Activated naive CD8-positive, alpha-beta T cell treated with anti-CD3 and anti-CD28 coated beads, Interleukin-2, amount 50 U/mL, for 16 hours (primary cell): ENCODE results near the gene ERF.

Experiments
- DNase-seq: peaks from one replicate; pipeline ENCODE4 v3.0.0-alpha.2; 2020; ENCODE audit warnings: low read depth, low spot score

The ERF gene

DNA sequence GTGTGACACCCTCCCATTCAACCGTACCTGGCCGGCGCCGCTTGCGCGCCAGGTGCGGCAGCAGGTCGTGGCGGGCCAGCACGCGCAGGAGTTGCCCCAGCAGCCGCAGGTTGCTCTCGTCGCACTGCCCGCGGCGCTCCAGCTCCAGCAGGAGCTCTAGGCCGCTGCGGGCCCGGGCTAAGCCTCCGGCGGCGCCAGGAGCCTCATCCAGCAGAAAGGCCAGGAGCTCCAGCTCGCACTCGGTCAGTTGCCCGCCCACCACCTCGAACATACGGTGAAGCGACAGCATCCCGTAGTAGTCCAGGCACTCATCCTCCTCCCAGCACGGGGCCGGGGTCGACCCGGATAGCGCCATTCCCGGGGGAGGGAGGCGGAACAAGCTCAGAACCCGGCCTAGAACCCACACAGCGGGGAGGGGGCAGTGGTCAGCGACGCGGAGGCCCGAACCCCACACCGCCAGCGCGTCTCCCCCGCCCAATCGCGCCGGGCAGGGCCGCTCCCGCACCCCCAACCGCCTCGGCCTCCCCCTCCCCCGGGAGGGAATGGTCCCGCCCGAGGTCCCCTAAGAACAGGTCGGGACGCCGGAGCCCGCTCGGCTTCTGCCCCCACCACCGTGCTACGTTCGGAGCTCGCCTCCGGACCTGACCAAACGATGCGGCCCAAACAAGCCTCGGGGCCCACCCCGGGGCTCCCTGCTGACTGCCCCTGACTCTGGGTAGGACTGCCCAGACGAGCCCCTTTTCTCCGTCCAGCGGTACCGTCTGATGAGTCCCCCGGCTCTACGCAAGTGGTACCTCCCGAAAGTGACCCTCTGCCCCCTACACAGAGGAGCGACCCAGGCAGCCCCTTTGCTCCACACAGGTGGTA lies 38.0 kb downstream of the ERF start:
- DNase-seq: no peak

DNA sequence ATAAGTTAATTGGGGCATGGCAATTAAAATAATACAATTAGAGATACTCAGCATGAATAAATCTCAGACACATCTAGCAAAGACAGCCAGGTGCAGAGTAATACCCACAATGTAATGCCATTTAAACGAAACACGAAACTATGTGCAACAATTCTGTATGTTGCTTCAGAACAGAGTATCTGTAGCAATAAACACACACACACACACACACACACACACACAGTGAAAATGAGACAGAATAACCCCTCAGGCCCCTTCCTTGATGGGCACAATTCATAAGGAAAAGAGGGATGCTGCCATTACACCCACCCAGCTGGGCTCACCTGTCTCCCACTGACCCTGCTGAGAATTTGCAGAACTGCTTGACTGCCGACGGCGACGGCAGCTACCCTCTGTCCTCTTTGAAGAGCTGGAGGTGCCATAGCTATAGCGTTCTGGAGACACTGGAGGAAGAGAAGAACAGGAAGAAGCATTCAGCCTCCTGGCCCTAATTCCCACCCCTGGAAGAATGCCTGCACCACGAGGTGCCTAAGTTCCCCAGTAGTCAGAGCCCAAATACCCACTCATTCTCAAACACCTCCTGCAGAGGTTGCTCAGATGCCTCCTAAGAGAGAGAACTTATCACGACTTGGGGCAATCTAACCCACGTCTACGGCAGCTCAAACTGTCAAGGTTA lies 40.0 kb downstream of the ERF start:
- DNase-seq: no peak

- no peak for DNase-seq
Observed at GRCh38 chr19:42212886-42213285, 42.0 kb downstream of the ERF start.

- no peak for DNase-seq
Observed at GRCh38 chr19:42208612-42209011, 46.3 kb downstream of the ERF start.

DNA sequence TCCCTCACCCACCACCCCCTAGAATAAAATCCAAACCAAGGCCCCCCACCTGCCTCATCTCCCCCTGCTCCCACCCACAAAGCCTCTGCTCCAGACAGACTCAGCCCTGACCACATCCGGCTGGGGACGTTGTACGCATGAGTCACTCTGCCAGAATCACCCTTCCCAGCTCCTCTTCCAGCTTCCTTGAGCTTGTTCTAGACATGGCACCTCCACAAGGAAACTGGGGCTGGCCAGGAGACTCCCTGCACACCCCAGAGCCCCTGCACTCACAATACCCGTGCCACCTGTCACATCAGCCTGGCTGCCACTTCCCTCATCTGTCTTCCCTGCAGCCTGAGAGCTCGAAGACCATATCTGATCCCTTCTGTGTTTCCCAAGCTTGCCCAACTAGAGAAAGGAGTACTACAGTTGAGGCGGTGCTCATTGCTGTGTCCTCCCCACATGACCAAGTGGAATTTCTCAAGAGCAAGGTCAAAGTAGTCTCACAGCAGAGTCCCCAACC lies 47.1 kb downstream of the ERF start:
- no peak for DNase-seq

GRCh38 chr19:42206871-42207755 lies 47.8 kb downstream of the ERF start:
- no peak for DNase-seq

- no peak for DNase-seq
Observed at GRCh38 chr19:42204664-42205063, 50.3 kb downstream of the ERF start.

DNA sequence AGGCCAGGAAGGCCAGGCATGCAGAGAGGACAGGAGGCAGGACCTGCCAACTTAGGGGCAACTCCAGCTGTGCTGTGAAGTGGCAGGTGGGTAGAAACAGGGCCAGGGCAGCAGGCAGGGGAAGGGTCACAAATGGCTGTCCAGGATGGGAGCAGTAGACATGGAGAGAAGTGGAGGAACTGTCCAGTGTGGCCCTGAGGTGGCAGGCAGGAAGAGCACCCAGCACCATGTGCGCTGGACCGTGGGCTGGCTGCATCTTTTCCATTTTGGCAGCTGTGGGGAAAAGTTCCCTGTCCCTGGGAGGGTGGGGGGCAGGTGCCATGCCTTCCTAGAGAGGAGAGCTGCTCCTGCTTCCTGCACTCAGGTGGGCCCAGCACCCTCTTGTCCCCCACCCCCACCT lies 51.2 kb downstream of the ERF start:
- DNase-seq: no peak

DNA sequence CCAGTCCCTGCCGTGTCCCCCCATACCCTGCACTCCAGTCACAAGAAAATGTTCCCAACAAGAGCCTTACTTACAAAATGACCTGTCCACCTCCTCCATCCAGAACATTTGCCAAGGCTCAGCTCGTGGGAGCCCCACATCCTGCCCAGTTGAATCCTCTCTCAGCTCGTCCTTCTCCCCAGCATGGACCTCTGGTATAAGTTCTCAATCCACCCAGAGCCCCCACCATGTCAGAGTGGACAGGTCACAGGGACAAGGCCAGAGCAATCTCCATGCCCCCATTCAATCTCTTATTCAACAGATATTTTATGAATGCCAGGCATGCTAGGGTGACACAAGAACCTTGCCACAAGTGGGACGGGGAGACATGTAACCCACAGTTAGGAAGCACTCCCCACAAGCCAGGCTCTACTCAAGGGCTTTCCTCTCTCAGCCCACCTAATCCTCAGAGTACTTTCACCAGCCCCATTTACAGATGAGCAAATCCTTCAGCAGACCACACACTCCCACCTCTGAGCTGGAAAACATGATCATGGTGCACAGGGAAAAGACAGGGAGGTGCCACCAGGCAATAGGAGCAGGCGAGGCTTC lies 52.5 kb downstream of the ERF start:
- no peak for DNase-seq

DNA sequence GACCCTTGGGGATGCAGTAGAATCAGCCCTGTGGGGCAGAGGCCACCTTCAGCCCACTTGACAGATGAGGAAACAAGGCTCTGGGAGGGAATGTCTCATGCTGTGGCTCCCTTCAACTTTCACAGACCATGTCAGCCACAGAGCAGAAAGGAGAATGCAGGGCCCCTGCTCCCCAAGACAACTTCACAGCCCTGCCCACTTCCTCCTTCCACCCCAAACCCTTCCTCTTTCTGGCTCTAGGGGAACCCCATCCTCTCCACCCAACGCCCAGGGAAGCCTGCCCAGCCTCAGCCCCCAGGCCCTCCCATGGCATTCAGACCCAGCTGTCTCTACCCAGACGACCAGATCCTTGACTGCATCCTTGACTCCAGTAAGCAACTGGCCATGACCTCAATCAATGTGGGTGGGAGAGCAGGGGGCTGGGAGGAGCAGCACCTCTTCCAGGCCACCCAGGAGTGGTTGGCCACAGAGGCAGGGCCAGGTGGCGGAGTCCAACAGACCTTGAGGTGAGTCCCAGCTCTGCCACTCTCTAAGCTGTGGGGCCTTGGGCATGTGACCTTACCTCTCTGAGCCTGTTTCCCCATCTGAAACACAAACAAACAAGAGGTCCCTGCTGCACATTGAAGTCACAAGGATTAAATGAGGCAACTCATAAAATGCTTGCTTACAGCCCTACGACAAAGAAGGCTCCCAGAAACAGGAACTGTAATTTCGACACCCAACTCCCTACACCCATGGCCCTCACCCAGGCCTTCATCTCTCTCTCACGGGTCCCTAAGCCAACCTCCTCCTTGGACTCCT lies 53.2 kb downstream of the ERF start:
- no peak for DNase-seq

- DNase-seq: no peak
Observed at GRCh38 chr19:42200116-42200715, 54.7 kb downstream of the ERF start.

DNA sequence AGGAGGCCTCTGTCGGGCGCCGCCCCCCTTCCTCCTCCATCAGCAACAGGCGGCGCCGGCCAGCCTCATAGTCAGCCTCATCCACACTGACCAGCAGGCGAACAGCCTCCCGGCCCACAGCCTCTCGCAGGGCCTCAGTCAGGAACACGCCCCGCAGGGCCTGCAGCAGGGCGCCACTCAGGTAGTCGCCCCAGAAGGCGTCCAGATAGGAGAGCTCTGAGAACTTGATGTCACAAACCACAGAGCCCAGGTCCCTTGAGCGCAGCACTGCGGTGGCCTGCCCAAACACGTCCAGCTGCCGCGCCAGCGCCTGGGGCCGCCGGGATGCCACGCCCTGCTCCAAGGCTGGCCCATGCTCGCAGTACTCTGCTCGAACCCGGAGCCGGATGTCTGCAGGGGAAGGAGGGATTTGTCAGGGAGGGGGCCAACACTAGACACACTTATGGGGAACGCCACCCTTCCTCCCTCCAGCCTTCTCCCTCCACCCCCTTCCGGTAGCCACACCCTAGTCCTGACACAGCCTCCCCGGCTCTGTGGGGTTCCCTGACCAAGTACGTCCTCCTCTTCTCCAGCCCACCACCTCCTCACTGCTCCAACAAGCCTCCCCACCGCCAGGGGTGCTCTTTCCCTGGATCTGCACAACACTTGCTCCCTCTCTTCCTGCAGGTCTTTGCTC lies 55.4 kb downstream of the ERF start:
- DNase-seq: no peak

GRCh38 chr19:42198676-42199439 lies 56.1 kb downstream of the ERF start:
- DNase-seq: no peak
